Activated T-helper 17 cell treated with anti-CD3 and anti-CD28 coated beads, Interleukin-2, amount 50 U/mL, for 72 hours (primary cell): ENCODE data around the gene SPOCD1. TPM values are rescaled to one million over a fixed set of nuclear protein-coding genes. Genes with fewer than 3 reads are reported as not detected.

ENCODE experiments used
- ATAC-seq: fragments of 150-1000 bp; cut with Tn5 transposase; replicated peaks from 2 replicates; pipeline ENCODE4 v1.10.0; 2021; ENCODE audit warnings: mild to moderate bottlenecking, moderate library complexity
- H3K27ac Mint-ChIP-seq: one replicate; pipeline ENCODE4 v1.8.0; 2022; ENCODE audit warnings: mixed read lengths
- H3K27me3 Mint-ChIP-seq: one replicate; pipeline ENCODE4 v1.8.0; 2022; ENCODE audit warnings: mixed read lengths
- H3K36me3 Mint-ChIP-seq: one replicate; pipeline ENCODE4 v1.8.0; 2022; ENCODE audit warnings: low read depth, mild to moderate bottlenecking, mixed read lengths
- H3K4me1 Mint-ChIP-seq: one replicate; pipeline ENCODE4 v1.8.0; 2022; ENCODE audit warnings: mixed read lengths
- H3K4me3 Mint-ChIP-seq: one replicate; pipeline ENCODE4 v1.8.0; 2022; ENCODE audit warnings: mild to moderate bottlenecking, mixed read lengths
- H3K9me3 Mint-ChIP-seq: one replicate; pipeline ENCODE4 v1.8.0; 2022; ENCODE audit warnings: mixed read lengths
- total RNA-seq, 2 donors: library from RNA; stranded (reverse); gene quantifications; one replicate each; pipeline ENCODE4 v1.2.3, GENCODE V29; 2022

The SPOCD1 gene
- total RNA-seq, 2 donors from 2014 or later: 0.84 to 1.8 TPM

DNA sequence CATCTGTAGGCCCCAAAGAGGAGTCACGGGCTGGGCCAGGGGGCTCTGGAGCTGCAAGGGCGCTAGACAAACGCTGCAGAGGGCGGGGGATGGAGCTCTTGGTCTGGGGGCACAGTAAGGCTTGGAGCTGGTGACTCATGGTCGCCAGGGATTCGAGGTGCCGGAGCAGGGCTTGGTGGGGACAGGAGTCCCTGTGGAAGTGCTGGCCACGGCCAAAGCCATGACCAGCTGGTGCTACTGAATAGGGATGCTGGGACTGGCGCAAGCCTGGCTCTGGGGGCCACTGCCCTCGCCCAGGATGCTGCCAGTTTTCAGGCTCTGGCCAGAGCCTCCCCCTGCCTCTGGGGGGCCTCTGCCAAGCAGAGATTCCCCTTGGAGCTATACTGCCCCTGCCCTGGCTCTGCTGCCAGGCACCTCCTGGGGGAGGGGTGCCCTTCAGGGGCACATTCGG, 25.2 kb downstream of the SPOCD1 start:
- H3K36me3 Mint-ChIP-seq: no peaks in the 10 kb centered on the region
- ATAC-seq: no peak
- H3K9me3 Mint-ChIP-seq: no peaks in the 10 kb centered on the region
- H3K4me3 Mint-ChIP-seq: no peak overlapping the region
- no peaks in the 10 kb centered on the region for H3K27me3 Mint-ChIP-seq
- H3K4me1 Mint-ChIP-seq: peaks cover 8% of the 10 kb centered on the region
- H3K27ac Mint-ChIP-seq: no peak overlapping the region

- Mint-ChIP-seq H3K27me3 (no peaks in the 10 kb centered on the region), H3K36me3 (no peaks in the 10 kb centered on the region), H3K9me3 (no peaks in the 10 kb centered on the region), H3K4me1 (peaks cover 8% of the 10 kb centered on the region), H3K4me3 (peak overlapping the region; percentile 89), H3K27ac (no peak overlapping the region)
- ATAC-seq: no peak
Measured at GRCh38 chr1:31790140-31790539, 25.7 kb downstream of the SPOCD1 start.

- peaks cover 8% of the 10 kb centered on the region for H3K4me1 Mint-ChIP-seq
Measured at GRCh38 chr1:31789259-31790065, 26.4 kb downstream of the SPOCD1 start.

DNA sequence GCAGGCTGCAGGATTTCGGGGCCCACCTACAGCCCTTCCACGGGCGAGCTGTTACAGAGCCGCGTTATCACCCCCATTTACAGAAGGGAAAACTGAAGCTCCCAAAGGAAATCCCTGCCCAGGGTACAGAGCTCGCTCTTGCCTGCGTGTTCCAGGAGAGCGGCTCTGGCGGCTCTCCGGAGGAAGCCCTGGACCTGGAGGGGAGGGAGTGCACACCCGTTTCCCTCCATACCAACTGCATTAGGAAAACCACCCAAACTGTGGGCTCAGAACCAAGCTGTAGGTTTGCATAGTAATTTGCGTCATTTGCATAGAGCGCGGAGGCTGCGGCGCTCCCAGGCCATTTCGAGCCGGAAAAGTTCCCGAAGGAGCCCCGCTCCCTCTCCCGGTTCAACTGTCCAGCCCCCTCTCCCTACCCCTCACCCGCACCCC, 27.0 kb downstream of the SPOCD1 start:
- peak; percentile 64 for ATAC-seq
- Mint-ChIP-seq H3K36me3 (no peaks in the 10 kb centered on the region), H3K4me3 (peak overlapping the region; percentile 89), H3K9me3 (no peaks in the 10 kb centered on the region), H3K27ac (peak overlapping the region; percentile 97), H3K27me3 (no peaks in the 10 kb centered on the region), H3K4me1 (peaks cover 8% of the 10 kb centered on the region)

More at GRCh38 chr1:31789259-31790065, 26.4 kb downstream of the SPOCD1 start:
- ATAC-seq: peak; percentile 79
- H3K4me3 Mint-ChIP-seq: peak overlapping the region; percentile 89
- H3K27ac Mint-ChIP-seq: peak overlapping the region; percentile 97
- H3K36me3 Mint-ChIP-seq: no peaks in the 10 kb centered on the region
- H3K27me3 Mint-ChIP-seq: no peaks in the 10 kb centered on the region
- H3K9me3 Mint-ChIP-seq: no peaks in the 10 kb centered on the region

- H3K4me1 Mint-ChIP-seq: peaks cover 8% of the 10 kb centered on the region
- H3K4me3 Mint-ChIP-seq: peak overlapping the region; percentile 89
- peak overlapping the region; percentile 97 for H3K27ac Mint-ChIP-seq
- H3K9me3 Mint-ChIP-seq: no peaks in the 10 kb centered on the region
- peak; percentile 89 for ATAC-seq
- no peaks in the 10 kb centered on the region for H3K27me3 Mint-ChIP-seq
- no peaks in the 10 kb centered on the region for H3K36me3 Mint-ChIP-seq
Measured at GRCh38 chr1:31788138-31788824, 27.5 kb downstream of the SPOCD1 start.

DNA sequence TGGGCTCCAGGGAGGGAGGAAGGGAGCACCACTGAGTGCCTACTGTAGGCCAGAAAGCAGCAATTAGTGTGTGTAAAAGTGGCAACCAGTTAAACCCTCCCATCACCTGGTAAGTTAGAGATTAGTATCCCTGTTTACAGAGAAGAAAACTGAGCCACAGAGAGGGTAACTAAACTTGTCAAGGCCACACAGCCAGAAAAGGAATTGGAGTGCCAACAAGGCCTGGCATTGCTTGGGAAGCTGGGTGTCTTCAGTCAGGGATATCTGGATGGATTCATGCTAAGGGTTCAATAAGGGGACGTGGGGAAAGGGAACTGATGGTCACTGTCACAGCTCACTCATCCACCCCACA, 28.1 kb downstream of the SPOCD1 start:
- no peak for ATAC-seq
- Mint-ChIP-seq H3K36me3 (no peaks in the 10 kb centered on the region), H3K9me3 (no peaks in the 10 kb centered on the region), H3K27me3 (no peaks in the 10 kb centered on the region), H3K27ac (peak overlapping the region; percentile 97), H3K4me1 (peaks cover 8% of the 10 kb centered on the region), H3K4me3 (peak overlapping the region; percentile 89)

GRCh38 chr1:31787261-31787660, 28.6 kb downstream of the SPOCD1 start:
- no peaks in the 10 kb centered on the region for H3K27me3 Mint-ChIP-seq
- peaks cover 8% of the 10 kb centered on the region for H3K4me1 Mint-ChIP-seq
- H3K27ac Mint-ChIP-seq: peak overlapping the region; percentile 97
- H3K36me3 Mint-ChIP-seq: no peaks in the 10 kb centered on the region
- no peak for ATAC-seq
- peak overlapping the region; percentile 89 for H3K4me3 Mint-ChIP-seq
- H3K9me3 Mint-ChIP-seq: no peaks in the 10 kb centered on the region

- Mint-ChIP-seq H3K27me3 (no peaks in the 10 kb centered on the region), H3K27ac (peak overlapping the region; percentile 97), H3K4me1 (peaks cover 8% of the 10 kb centered on the region), H3K4me3 (no peak overlapping the region), H3K36me3 (no peaks in the 10 kb centered on the region), H3K9me3 (no peaks in the 10 kb centered on the region)
- no peak for ATAC-seq
Measured at GRCh38 chr1:31786366-31787060, 29.3 kb downstream of the SPOCD1 start.

GRCh38 chr1:31785947-31786290, 29.9 kb downstream of the SPOCD1 start:
- no peak overlapping the region for H3K27ac Mint-ChIP-seq
- peaks cover 8% of the 10 kb centered on the region for H3K4me1 Mint-ChIP-seq
- no peaks in the 10 kb centered on the region for H3K9me3 Mint-ChIP-seq
- no peaks in the 10 kb centered on the region for H3K36me3 Mint-ChIP-seq
- no peak overlapping the region for H3K4me3 Mint-ChIP-seq
- ATAC-seq: no peak
- H3K27me3 Mint-ChIP-seq: no peaks in the 10 kb centered on the region

DNA sequence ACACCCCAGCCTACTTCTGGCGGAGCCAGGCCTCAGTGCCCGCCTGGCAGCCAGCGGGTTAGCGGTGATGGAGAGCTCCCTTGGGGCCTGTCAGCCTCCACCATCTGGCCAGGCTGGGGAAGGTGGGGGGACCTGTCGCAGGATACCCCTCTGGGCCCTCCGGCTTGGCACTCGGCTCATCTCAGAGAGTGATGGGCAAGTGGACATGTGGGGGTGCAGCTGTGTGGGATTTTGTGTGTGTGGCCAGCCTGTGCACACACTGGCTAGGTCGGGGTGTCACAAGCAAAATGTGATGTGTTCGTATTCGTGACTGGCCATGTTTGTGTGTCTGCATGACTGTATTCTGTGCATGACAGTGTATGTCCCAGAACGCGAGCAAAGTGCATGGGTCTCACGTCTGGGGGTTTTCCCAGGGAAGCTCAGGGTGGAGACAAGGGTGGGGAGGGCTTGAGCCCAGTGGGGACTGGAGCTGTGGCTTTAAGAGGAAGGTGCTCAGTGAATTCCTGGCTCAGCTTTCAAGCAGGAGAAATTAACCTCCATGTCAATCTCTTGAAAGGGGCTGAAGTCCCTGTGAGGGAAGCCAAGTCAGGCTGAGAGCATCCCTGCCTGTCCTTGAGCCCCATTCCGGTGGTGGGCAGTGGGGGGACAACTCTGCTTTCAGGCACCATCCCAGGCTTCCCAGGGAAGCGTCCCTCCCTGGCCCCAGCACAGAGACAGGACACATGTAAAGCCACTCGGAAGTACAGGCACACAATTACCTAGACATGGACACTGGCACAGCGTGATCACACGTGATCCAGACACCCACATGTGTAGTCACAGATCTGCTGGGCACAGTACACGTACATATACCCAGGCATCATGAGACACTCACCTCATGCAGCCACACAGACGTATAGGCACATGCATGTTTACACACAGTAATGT, 30.5 kb downstream of the SPOCD1 start:
- no peak for ATAC-seq
- Mint-ChIP-seq H3K9me3 (no peaks in the 10 kb centered on the region), H3K4me3 (no peak overlapping the region), H3K36me3 (no peaks in the 10 kb centered on the region), H3K4me1 (peaks cover 8% of the 10 kb centered on the region), H3K27ac (no peak overlapping the region), H3K27me3 (no peaks in the 10 kb centered on the region)

- H3K9me3 Mint-ChIP-seq: no peaks in the 10 kb centered on the region
- H3K4me3 Mint-ChIP-seq: no peak overlapping the region
- peaks cover 8% of the 10 kb centered on the region for H3K4me1 Mint-ChIP-seq
- ATAC-seq: no peak
- no peaks in the 10 kb centered on the region for H3K36me3 Mint-ChIP-seq
- H3K27me3 Mint-ChIP-seq: no peaks in the 10 kb centered on the region
- H3K27ac Mint-ChIP-seq: no peak overlapping the region
Measured at GRCh38 chr1:31784356-31785019, 31.3 kb downstream of the SPOCD1 start.

DNA sequence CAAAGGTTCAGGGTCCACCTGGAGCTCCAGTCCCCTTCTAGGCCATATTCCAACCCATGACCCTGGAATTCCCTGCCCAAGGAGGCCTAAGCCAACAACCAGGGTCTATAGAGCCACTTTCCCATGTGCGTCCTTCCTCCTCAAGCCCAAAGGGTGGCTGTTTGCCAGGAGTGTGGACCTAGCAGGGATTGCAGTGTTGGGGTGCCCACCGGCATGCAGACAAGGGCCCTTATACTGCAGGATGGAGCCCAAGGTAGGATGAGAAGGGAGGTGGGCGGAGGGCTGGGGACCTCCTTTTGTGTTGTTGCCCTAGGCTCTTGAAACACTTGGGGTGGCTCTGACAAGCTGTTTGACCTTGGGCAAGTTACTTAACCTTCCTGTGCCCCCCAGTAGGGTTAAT, 32.0 kb downstream of the SPOCD1 start:
- no peaks in the 10 kb centered on the region for H3K27me3 Mint-ChIP-seq
- no peak overlapping the region for H3K27ac Mint-ChIP-seq
- H3K4me1 Mint-ChIP-seq: peaks cover 8% of the 10 kb centered on the region
- no peaks in the 10 kb centered on the region for H3K9me3 Mint-ChIP-seq
- ATAC-seq: no peak
- H3K4me3 Mint-ChIP-seq: no peak overlapping the region
- H3K36me3 Mint-ChIP-seq: no peaks in the 10 kb centered on the region
